MCF 10A (cell line): Measurements from ENCODE around the gene PIMREG. TPM values are rescaled to one million over a fixed set of nuclear protein-coding genes. Genes with fewer than 3 reads are reported as not detected.

ENCODE experiments used
- BruUV-seq: library from RNA; stranded (reverse); fragments of 400-500 nt; replicated peaks from 2 replicates; lab custom pipeline; 2021; lab: Mats Ljungman, UMichigan
- CTCF ChIA-PET: fragments of 300-600 bp; sonication (Branson Sonifier 250); formaldehyde crosslinking; extraction: SDS; loops from one replicate; lab custom pipeline; 2021; ENCODE audit warnings: antibody characterized with exemption, inconsistent platforms; lab: Yijun Ruan, JAX
- POLR2A ChIA-PET: fragments of 300-600, 350-650 bp; sonication (Branson Sonifier 250); formaldehyde crosslinking; extraction: SDS; loops from one replicate; lab custom pipeline; 2020; ENCODE audit warnings: antibody characterized with exemption, inconsistent platforms; lab: Yijun Ruan, JAX
- DNase-seq: peaks from one replicate; pipeline ENCODE4 v3.0.0-alpha.2; 2018; ENCODE audit not compliant: unreplicated experiment
- H3K27ac Mint-ChIP-seq: one replicate; pipeline ENCODE4 v1.8.0; 2022; ENCODE audit warnings: mild to moderate bottlenecking, low read depth, mixed read lengths; ENCODE audit not compliant: unreplicated experiment
- H3K27me3 Mint-ChIP-seq: one replicate; pipeline ENCODE4 v1.8.0; 2022; ENCODE audit warnings: mixed read lengths; ENCODE audit not compliant: insufficient read depth, unreplicated experiment
- H3K36me3 Mint-ChIP-seq: one replicate; pipeline ENCODE4 v1.8.0; 2022; ENCODE audit warnings: mild to moderate bottlenecking, moderate library complexity, mixed read lengths; ENCODE audit not compliant: insufficient read depth, unreplicated experiment
- H3K4me1 Mint-ChIP-seq: one replicate; pipeline ENCODE4 v1.8.0; 2022; ENCODE audit warnings: mixed read lengths; ENCODE audit not compliant: insufficient read depth, unreplicated experiment
- H3K4me3 Mint-ChIP-seq: one replicate; pipeline ENCODE4 v1.8.0; 2022; ENCODE audit warnings: mild to moderate bottlenecking, moderate library complexity, mixed read lengths; ENCODE audit not compliant: unreplicated experiment
- H3K9me3 Mint-ChIP-seq: one replicate; pipeline ENCODE4 v1.8.0; 2022; ENCODE audit warnings: mixed read lengths; ENCODE audit not compliant: unreplicated experiment
- CTCF ChIP-seq: fragments of 200-600 bp; IDR thresholded peaks from one replicate; pipeline ENCODE4 v1.8.0; 2022; ENCODE audit warnings: antibody characterized with exemption, mild to moderate bottlenecking; ENCODE audit not compliant: unreplicated experiment
- intact Hi-C: fragments of 100-400 bp; cut with micrococcal nuclease; formaldehyde crosslinking; loops from 2 replicates; pipeline ENCODE4 v1.14.1; 2022
- total RNA-seq: library from RNA; stranded (reverse); gene quantifications from 2 replicates; pipeline ENCODE4 v1.2.3, GENCODE V29; 2022

PIMREG gene
- total RNA-seq, 1 experiment from 2014 or later, result 21.7 TPM

- Mint-ChIP-seq H3K4me1 (no peaks in the 10 kb centered on the region), H3K4me3 (no peak overlapping the region), H3K27me3 (no peaks in the 10 kb centered on the region), H3K36me3 (peaks cover 26% of the 10 kb centered on the region), H3K27ac (no peak overlapping the region), H3K9me3 (no peaks in the 10 kb centered on the region)
- DNase-seq, result no peak
- intact Hi-C loops, result no loop called here
- ChIA-PET CTCF (interaction anchor here (0.9 to 1.5 kb wide), 3 partner anchors 13 to 26 kb away, joined by 3 to 6 read pairs (median 4); no protein-coding TSS in a partner anchor), POLR2A (interaction anchor here (0.5 kb wide), 1 partner anchor 60 kb away, joined by 3 read pairs; no protein-coding TSS in a partner anchor)
- TF ChIP-seq CTCF, result no peak
- BruUV-seq, result no TSS peak
Observed at GRCh38 chr17:6497496-6498221, 53.4 kb downstream of the PIMREG start.

GRCh38 chr17:6498356-6498755 is 54.1 kb downstream of the PIMREG start:
- Mint-ChIP-seq H3K4me3 (no peak overlapping the region), H3K36me3 (peaks cover 26% of the 10 kb centered on the region), H3K27ac (no peak overlapping the region), H3K4me1 (no peaks in the 10 kb centered on the region), H3K27me3 (no peaks in the 10 kb centered on the region), H3K9me3 (no peaks in the 10 kb centered on the region)
- ChIA-PET POLR2A (no interaction called here), CTCF (interaction anchor here (0.5 kb wide), 1 partner anchor 769 kb away, joined by 4 read pairs; no protein-coding TSS in a partner anchor)
- TF ChIP-seq CTCF, result no peak
- no peak for DNase-seq
- BruUV-seq, result no TSS peak
- intact Hi-C loops, result no loop called here

GRCh38 chr17:6498901-6499540 is 54.8 kb downstream of the PIMREG start:
- Mint-ChIP-seq H3K36me3 (peaks cover 26% of the 10 kb centered on the region), H3K9me3 (no peaks in the 10 kb centered on the region), H3K27me3 (no peaks in the 10 kb centered on the region), H3K4me1 (no peaks in the 10 kb centered on the region), H3K4me3 (no peak overlapping the region), H3K27ac (no peak overlapping the region)
- no TSS peak for BruUV-seq
- DNase-seq, result no peak
- ChIA-PET CTCF (interaction anchor here (0.5 kb wide), 1 partner anchor 769 kb away, joined by 4 read pairs; no protein-coding TSS in a partner anchor), POLR2A (no interaction called here)
- intact Hi-C loops, result no loop called here
- no peak for TF ChIP-seq CTCF

Other genes with a start within 250 kb of the PIMREG start
- gene AIPL1, start 9.3 kb upstream of the PIMREG start, total RNA-seq, result not detected in 2 replicates
- gene PITPNM3, start 112.1 kb downstream of the PIMREG start, total RNA-seq, result 22.8 and 30.6 TPM in 2 replicates
- gene KIAA0753, start 196.3 kb downstream of the PIMREG start, total RNA-seq, result 22.8 and 25.3 TPM in 2 replicates
- 137 and 146 TPM in 2 replicates for gene TXNDC17, start 196.6 kb downstream of the PIMREG start, total RNA-seq
- gene MED31, start 207.2 kb downstream of the PIMREG start, total RNA-seq, result 17.7 and 17.8 TPM in 2 replicates
- 1.4 and 1.7 TPM in 2 replicates for gene C17orf100, start 207.3 kb downstream of the PIMREG start, total RNA-seq